Activated T-cell treated with anti-CD3 and anti-CD28 coated beads for 1 hour (primary cell): ENCODE measurements around the gene MEX3C.

ENCODE experiments used
- DNase-seq: peaks from one replicate; pipeline ENCODE4 v3.0.0-alpha.2; 2020; ENCODE audit warnings: low read depth

The MEX3C gene

GRCh38 chr18:51191128-51191717, 6.3 kb downstream of the MEX3C start:
- no peak for DNase-seq

- DNase-seq = no peak
Measured at GRCh38 chr18:51190000-51190399, 7.5 kb downstream of the MEX3C start.

GRCh38 chr18:51188024-51188701, 9.3 kb downstream of the MEX3C start:
- DNase-seq = no peak

- no peak for DNase-seq
Measured at GRCh38 chr18:51185075-51185474, 12.4 kb downstream of the MEX3C start.

- DNase-seq = no peak
Measured at GRCh38 chr18:51184091-51184457, 13.4 kb downstream of the MEX3C start.

GRCh38 chr18:51183372-51184090, 13.9 kb downstream of the MEX3C start:
- no peak for DNase-seq

- no peak for DNase-seq
Measured at GRCh38 chr18:51182824-51183223, 14.7 kb downstream of the MEX3C start.

- DNase-seq = no peak
Measured at GRCh38 chr18:51171625-51172259, 25.7 kb downstream of the MEX3C start.

- DNase-seq = no peak
Measured at GRCh38 chr18:51171223-51171622, 26.3 kb downstream of the MEX3C start.

- DNase-seq = no peak
Measured at GRCh38 chr18:51170664-51171063, 26.8 kb downstream of the MEX3C start.

- no peak for DNase-seq
Measured at GRCh38 chr18:51169731-51170130, 27.8 kb downstream of the MEX3C start.

GRCh38 chr18:51168960-51169662, 28.4 kb downstream of the MEX3C start:
- no peak for DNase-seq

- DNase-seq = no peak
Measured at GRCh38 chr18:51168026-51168742, 29.3 kb downstream of the MEX3C start.

GRCh38 chr18:51165296-51165695, 32.2 kb downstream of the MEX3C start:
- DNase-seq = no peak

GRCh38 chr18:51164761-51165281, 32.7 kb downstream of the MEX3C start:
- DNase-seq = no peak

- DNase-seq = no peak
Measured at GRCh38 chr18:51164342-51164741, 33.1 kb downstream of the MEX3C start.

GRCh38 chr18:51163543-51163942, 33.9 kb downstream of the MEX3C start:
- no peak for DNase-seq

GRCh38 chr18:51162617-51163016, 34.9 kb downstream of the MEX3C start:
- DNase-seq = no peak

GRCh38 chr18:51160646-51161045, 36.8 kb downstream of the MEX3C start:
- no peak for DNase-seq

GRCh38 chr18:51157215-51157614, 40.3 kb downstream of the MEX3C start:
- no peak for DNase-seq

- no peak for DNase-seq
Measured at GRCh38 chr18:51154431-51155063, 42.9 kb downstream of the MEX3C start.
